OCI-LY3 (cell line): ENCODE results near the gene S100A10.

ENCODE experiments used
- H2AFZ ChIP-seq: fragments of 200-600, 300-600 bp; shearing (Covaris generic); 2 replicates; pipeline ENCODE4 v1.6.0; 2014; ENCODE audit warnings: antibody characterized with exemption, low read depth, low read length
- H3K27ac ChIP-seq: fragments of 200-600, 300-600 bp; sonication (generic); 2 replicates; pipeline ENCODE4 v1.5.1; 2014; ENCODE audit warnings: mild to moderate bottlenecking, low read length, moderate library complexity, mixed read lengths
- H3K27me3 ChIP-seq: fragments of 200-600, 300-600 bp; sonication (generic); 2 replicates; pipeline ENCODE4 v1.6.1; 2014; ENCODE audit warnings: low read depth, low read length, mixed read lengths
- H3K36me3 ChIP-seq: fragments of 200-600, 300-600 bp; sonication (generic); replicated peaks from 2 replicates; pipeline ENCODE3; 2014; ENCODE audit warnings: low read depth, low read length, mixed read lengths
- H3K4me1 ChIP-seq: fragments of 300-600, 200-600 bp; sonication (generic); 2 replicates; pipeline ENCODE4 v1.6.1; 2014; ENCODE audit warnings: low read length, mixed read lengths
- H3K4me2 ChIP-seq: fragments of 200-600, 300-600 bp; sonication (generic); 2 replicates; pipeline ENCODE4 v1.6.1; 2014; ENCODE audit warnings: low read length, mixed read lengths
- H3K4me3 ChIP-seq: fragments of 300-600, 200-600 bp; sonication (generic); 2 replicates; pipeline ENCODE4 v1.5.1; 2014; ENCODE audit warnings: antibody characterized with exemption, mild to moderate bottlenecking, low read length, moderate library complexity
- H3K79me2 ChIP-seq: fragments of 300-600, 200-600 bp; shearing (Covaris generic); 2 replicates; pipeline ENCODE4 v1.6.1; 2014; ENCODE audit warnings: mild to moderate bottlenecking, low read length, mixed read lengths
- H3K9ac ChIP-seq: fragments of 300-600, 200-600 bp; shearing (Covaris generic); 2 replicates; pipeline ENCODE4 v1.6.0; 2014; ENCODE audit warnings: mild to moderate bottlenecking, low read length, moderate library complexity
- H3K9me3 ChIP-seq: fragments of 200-600, 300-600 bp; shearing (Covaris generic); 2 replicates; pipeline ENCODE4 v1.6.1; 2014; ENCODE audit warnings: low read length, mixed read lengths; ENCODE audit not compliant: insufficient read depth
- H4K20me1 ChIP-seq: fragments of 200-600, 300-600 bp; sonication (generic); 2 replicates; pipeline ENCODE4 v1.6.1; 2016; ENCODE audit warnings: low read length, mixed read lengths; ENCODE audit not compliant: insufficient read depth
- EZH2phosphoT487 ChIP-seq: fragments of 200-600 bp; shearing (Covaris generic); IDR thresholded peaks from 2 replicates; pipeline ENCODE4 v1.6.1; 2018; ENCODE audit warnings: antibody characterized with exemption, mixed run types, low read depth
- TF ChIP-seq, protein P1 (sequence below): fragments of 200-600, 300-600 bp; sonication (generic); IDR thresholded peaks from 2 replicates; pipeline ENCODE4 v1.5.1; 2014; ENCODE audit warnings: antibody characterized with exemption, low read length, low read depth

The S100A10 gene

DNA sequence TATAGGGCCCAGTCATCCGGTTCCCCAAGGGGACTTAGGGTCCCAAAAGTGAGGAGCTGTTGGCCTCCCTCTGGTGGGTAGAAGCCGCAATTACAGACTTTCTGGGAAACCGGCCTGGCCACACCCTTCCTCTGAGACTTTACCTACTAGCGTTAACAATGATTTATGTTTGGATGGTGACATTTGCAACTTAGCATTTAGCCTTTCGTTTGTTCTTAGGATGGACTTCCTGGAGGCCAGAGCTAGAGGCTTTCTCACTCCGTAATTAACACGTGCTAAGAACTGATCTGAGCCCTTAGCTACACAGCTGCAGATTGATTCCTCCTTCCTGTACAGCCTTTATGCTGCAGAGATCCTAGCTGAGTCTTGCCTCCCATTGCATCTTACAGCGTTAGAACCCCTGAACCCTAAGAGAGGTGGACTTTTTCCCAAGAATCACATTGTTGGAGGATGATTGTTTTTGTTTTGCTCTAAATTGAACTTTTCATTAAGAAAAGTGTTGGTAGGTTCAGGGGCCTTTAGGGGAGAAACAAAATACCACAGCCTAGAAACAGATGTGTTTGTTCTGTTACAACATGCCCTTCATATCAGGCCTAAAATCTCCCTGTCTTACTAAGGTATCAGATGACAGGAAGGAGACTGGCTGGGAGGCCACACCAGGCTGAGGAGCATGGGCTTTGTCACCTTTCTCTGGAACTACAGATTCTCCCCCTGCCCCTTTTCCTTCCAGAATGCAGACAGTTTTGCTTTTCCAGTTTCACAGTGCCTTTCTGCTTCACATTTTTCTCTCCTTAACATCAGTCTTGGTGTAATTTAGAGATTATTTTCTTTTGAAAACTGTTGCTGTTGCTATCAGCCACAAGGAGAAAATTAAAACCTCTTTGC, 41.2 kb upstream of the S100A10 start:
- peak overlapping the region; percentile 89 for H3K4me2 ChIP-seq
- no peaks in the 10 kb centered on the region for H4K20me1 ChIP-seq
- H2AFZ ChIP-seq: peak overlapping the region; percentile 92
- no peaks in the 10 kb centered on the region for H3K36me3 ChIP-seq
- H3K27ac ChIP-seq: peak overlapping the region; percentile 56
- H3K9ac ChIP-seq: peak overlapping the region; percentile 66
- peak overlapping the region; percentile 77 for H3K4me3 ChIP-seq
- H3K4me1 ChIP-seq: peaks cover 37% of the 10 kb centered on the region
- no peaks in the 10 kb centered on the region for H3K79me2 ChIP-seq
- H3K27me3 ChIP-seq: peaks cover 11% of the 10 kb centered on the region
- no peaks in the 10 kb centered on the region for H3K9me3 ChIP-seq
- no peak for TF ChIP-seq EZH2phosphoT487
- TF ChIP-seq, protein P1, sequence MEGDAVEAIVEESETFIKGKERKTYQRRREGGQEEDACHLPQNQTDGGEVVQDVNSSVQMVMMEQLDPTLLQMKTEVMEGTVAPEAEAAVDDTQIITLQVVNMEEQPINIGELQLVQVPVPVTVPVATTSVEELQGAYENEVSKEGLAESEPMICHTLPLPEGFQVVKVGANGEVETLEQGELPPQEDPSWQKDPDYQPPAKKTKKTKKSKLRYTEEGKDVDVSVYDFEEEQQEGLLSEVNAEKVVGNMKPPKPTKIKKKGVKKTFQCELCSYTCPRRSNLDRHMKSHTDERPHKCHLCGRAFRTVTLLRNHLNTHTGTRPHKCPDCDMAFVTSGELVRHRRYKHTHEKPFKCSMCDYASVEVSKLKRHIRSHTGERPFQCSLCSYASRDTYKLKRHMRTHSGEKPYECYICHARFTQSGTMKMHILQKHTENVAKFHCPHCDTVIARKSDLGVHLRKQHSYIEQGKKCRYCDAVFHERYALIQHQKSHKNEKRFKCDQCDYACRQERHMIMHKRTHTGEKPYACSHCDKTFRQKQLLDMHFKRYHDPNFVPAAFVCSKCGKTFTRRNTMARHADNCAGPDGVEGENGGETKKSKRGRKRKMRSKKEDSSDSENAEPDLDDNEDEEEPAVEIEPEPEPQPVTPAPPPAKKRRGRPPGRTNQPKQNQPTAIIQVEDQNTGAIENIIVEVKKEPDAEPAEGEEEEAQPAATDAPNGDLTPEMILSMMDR: peak; percentile 80

DNA sequence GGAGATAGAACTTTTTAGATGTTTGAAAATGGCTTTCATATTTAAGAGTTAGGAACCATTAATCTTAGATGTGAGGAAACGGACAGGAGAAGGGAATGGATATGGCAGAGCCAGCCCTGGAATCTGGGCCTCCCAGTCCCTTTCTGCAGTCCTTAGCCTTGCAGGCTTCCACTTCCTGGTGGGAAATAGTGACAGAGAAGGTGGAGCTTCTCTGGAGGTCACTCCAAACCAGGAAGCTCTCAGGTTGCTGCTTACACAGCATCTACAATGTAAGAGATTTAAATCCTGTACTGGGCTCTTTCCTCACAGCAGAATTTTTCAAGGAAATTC, 40.6 kb upstream of the S100A10 start:
- Histone ChIP-seq H2AFZ (peak overlapping the region; percentile 92), H3K36me3 (no peaks in the 10 kb centered on the region), H3K9me3 (no peaks in the 10 kb centered on the region), H3K79me2 (no peaks in the 10 kb centered on the region), H3K9ac (peak overlapping the region; percentile 66; the same call in 1 of the 2 replicates), H3K4me1 (peaks cover 37% of the 10 kb centered on the region), H3K27me3 (peaks cover 5% of the 10 kb centered on the region; the same call in 1 of the 2 replicates), H3K4me2 (peak overlapping the region; percentile 89), H4K20me1 (no peaks in the 10 kb centered on the region), H3K4me3 (peak overlapping the region; percentile 26), H3K27ac (0 out of 2 replicates have a peak overlapping the region, but pooled peaks have one; percentile 5)
- TF ChIP-seq, protein P1: no peak

DNA sequence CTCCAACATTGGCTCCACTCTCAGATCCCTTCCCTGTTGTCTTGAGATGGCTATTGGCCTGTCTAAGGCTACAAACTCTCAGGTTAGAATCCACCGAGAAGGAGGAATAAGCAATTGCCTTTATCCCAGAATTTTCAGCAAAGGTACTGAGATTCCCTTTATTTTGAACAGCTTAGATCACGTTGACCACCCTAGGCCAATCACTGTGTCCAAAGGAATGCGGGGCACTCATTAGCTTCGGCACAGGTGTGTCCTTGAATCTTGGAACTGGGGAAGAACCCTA, 36.2 kb upstream of the S100A10 start:
- no peak overlapping the region for H2AFZ ChIP-seq
- H3K4me1 ChIP-seq: peaks cover 15% of the 10 kb centered on the region
- TF ChIP-seq EZH2phosphoT487: no peak
- TF ChIP-seq, protein P1: no peak
- no peak overlapping the region for H3K4me2 ChIP-seq
- H3K9ac ChIP-seq: no peak overlapping the region
- peaks cover 11% of the 10 kb centered on the region; the same call in 1 of the 2 replicates for H3K27me3 ChIP-seq
- H3K4me3 ChIP-seq: no peak overlapping the region
- H3K27ac ChIP-seq: no peak overlapping the region
- no peaks in the 10 kb centered on the region for H3K36me3 ChIP-seq
- H3K79me2 ChIP-seq: no peaks in the 10 kb centered on the region
- no peaks in the 10 kb centered on the region for H4K20me1 ChIP-seq
- no peaks in the 10 kb centered on the region for H3K9me3 ChIP-seq

DNA sequence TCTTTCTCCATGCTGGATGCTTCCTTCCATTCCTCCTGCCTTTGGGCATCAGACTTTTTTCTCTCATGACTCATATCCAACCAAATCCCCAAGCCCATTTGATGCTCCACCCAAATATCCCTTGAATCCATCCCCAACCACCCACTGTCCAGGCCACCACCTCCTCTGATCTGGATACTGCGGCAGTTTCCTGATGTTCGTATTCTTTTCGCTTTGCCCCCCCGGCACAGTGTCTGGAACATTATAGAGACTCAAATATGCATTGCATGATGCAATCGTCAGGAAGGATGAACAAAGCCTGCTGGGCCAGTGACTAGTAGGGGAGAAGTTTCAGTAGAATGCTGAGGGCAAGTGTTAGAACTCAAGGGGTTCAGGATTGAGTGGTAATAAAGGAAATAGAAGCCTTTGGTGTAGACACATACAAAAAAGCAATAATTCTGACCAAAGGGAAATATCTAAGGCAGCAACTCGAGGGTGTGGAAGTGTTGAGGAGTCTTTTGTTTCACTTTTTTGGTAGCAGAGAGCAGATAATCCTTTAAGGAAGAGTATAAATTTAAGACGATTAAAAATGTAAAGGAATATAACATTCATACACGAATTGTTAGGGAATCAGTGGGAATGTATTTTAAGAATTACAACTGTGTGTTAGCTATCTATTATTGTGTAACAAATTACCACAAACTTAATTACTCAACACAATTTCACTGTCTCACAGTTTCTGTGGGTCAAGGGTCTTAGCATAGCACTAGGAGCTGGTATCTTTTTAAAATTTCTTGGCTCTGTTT, 35.7 kb upstream of the S100A10 start:
- no peak overlapping the region for H3K27ac ChIP-seq
- no peaks in the 10 kb centered on the region for H4K20me1 ChIP-seq
- no peak overlapping the region for H2AFZ ChIP-seq
- no peak overlapping the region for H3K4me2 ChIP-seq
- no peaks in the 10 kb centered on the region for H3K36me3 ChIP-seq
- H3K79me2 ChIP-seq: no peaks in the 10 kb centered on the region
- no peak overlapping the region for H3K9ac ChIP-seq
- no peak overlapping the region for H3K4me3 ChIP-seq
- TF ChIP-seq, protein P1: no peak
- no peak for TF ChIP-seq EZH2phosphoT487
- H3K27me3 ChIP-seq: peaks cover 11% of the 10 kb centered on the region; the same call in 1 of the 2 replicates
- no peaks in the 10 kb centered on the region for H3K9me3 ChIP-seq
- H3K4me1 ChIP-seq: peaks cover 13% of the 10 kb centered on the region
